Measurements from ENCODE around the gene MYO15A.
A peak's percentile ranks its signal among the peaks of the same experiment; 100 is the strongest.

The MYO15A gene

DNA sequence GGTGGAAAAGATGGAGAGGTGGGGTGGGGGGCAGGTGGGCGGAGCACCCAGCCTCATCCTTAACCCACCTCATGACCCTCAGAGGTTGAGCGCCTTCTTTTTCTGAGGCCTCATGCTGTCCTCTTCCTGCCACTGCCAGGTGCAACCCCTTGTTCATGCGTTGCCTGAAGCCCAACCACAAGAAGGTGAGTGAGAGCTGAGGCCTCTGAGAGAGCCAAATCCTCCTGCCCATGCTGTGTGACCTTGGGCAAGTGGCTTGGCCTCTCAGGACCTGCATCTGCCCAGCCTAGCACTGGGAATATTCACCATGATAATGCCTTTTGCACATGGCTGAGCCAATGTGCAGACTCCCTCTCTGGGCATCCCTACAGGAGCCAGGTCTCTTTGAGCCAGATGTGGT, 32.1 kb downstream of the MYO15A start:
- no peaks in the 10 kb centered on the region for H3K4me1 ChIP-seq (ENCODE audit: control insufficient read depth, insufficient read depth, low read length)
- ChIA-PET CTCF (interaction anchor here (0.6 to 2.9 kb wide), 17 partner anchors 9 to 416 kb away, joined by 3 to 32 read pairs (median 5); partner anchors contain the start of gene MIEF2), POLR2A (no interaction called here)
- no peaks in the 10 kb centered on the region for H3K36me3 ChIP-seq (ENCODE audit: control insufficient read depth in 2 of 2, insufficient read depth in 1 of 2, low read length in 2 of 2)
- no peak overlapping the region for H3K4me3 ChIP-seq (ENCODE audit: low read depth, low read length)
- no peak overlapping the region for H3K27ac ChIP-seq (ENCODE audit: extremely low read depth, low read depth, low read length)
- no peaks in the 10 kb centered on the region for H3K9me3 ChIP-seq (ENCODE audit: control insufficient read depth, insufficient read depth, low read depth, low read length)
- TF ChIP-seq ZBTB17 (tag by site-specific recombination; IDR thresholded peaks at IDR 0.05): no peak
- TF ChIP-seq, protein P1, sequence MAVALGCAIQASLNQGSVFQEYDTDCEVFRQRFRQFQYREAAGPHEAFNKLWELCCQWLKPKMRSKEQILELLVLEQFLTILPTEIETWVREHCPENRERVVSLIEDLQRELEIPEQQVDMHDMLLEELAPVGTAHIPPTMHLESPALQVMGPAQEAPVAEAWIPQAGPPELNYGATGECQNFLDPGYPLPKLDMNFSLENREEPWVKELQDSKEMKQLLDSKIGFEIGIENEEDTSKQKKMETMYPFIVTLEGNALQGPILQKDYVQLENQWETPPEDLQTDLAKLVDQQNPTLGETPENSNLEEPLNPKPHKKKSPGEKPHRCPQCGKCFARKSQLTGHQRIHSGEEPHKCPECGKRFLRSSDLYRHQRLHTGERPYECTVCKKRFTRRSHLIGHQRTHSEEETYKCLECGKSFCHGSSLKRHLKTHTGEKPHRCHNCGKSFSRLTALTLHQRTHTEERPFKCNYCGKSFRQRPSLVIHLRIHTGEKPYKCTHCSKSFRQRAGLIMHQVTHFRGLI (tag by site-specific recombination; IDR thresholded peaks at IDR 0.05): peak; percentile 53; the same call in 1 of the 2 replicates
- peak; percentile 40; the same call in 1 of the 2 replicates for TF ChIP-seq ZNF768 (tag by site-specific recombination; IDR thresholded peaks at IDR 0.05)

DNA sequence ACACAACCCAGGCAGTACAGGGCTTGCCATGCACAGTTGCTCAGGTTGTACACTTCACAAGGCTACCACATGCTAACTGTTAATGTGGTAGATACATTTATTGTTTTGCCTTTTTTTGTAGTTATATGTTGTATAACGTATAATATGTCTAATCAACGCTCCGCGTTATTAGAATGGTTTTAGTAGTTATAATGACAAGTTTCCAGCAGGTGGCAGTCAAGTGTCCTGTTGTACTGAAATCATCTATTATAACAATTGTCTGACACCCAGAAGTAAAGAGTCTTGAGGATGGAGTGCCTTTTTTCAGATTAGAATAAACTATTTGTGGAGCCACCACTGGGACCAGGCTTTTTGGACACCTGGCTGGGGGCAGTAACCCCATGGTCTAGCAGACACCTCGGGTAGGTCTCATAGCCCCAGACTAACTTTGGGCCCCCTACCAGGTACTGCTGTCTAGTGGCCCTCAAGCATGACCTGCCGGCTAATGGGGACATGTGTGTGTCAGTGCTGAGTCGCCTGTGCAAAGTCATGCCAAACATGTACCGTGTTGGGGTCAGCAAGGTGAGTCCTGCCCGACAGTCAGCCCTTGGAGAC, 32.8 kb downstream of the MYO15A start:
- CTCF ChIA-PET: interaction anchor here (0.6 to 2.9 kb wide), 29 partner anchors 9 to 416 kb away, joined by 3 to 32 read pairs (median 4); partner anchors contain the start of genes ALKBH5 and MIEF2
- H3K9me3 ChIP-seq (ENCODE audit: control insufficient read depth, insufficient read depth, low read depth, low read length): no peaks in the 10 kb centered on the region
- TF ChIP-seq TCF7L2 (IDR thresholded peaks at IDR 0.05; ENCODE audit: borderline replicate concordance, low read depth, low read length) (no peak), ZNF654 (tag by site-specific recombination; IDR thresholded peaks at IDR 0.05; ENCODE audit: low read depth) (peak; percentile 75)
- TF ChIP-seq, protein P2, sequence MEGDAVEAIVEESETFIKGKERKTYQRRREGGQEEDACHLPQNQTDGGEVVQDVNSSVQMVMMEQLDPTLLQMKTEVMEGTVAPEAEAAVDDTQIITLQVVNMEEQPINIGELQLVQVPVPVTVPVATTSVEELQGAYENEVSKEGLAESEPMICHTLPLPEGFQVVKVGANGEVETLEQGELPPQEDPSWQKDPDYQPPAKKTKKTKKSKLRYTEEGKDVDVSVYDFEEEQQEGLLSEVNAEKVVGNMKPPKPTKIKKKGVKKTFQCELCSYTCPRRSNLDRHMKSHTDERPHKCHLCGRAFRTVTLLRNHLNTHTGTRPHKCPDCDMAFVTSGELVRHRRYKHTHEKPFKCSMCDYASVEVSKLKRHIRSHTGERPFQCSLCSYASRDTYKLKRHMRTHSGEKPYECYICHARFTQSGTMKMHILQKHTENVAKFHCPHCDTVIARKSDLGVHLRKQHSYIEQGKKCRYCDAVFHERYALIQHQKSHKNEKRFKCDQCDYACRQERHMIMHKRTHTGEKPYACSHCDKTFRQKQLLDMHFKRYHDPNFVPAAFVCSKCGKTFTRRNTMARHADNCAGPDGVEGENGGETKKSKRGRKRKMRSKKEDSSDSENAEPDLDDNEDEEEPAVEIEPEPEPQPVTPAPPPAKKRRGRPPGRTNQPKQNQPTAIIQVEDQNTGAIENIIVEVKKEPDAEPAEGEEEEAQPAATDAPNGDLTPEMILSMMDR (tag by site-specific recombination; IDR thresholded peaks at IDR 0.05): peak; percentile 31; the same call in 1 of the 2 replicates
- no peaks in the 10 kb centered on the region for H3K36me3 ChIP-seq (ENCODE audit: control insufficient read depth in 2 of 2, insufficient read depth in 1 of 2, low read length in 2 of 2)
- H3K4me1 ChIP-seq (ENCODE audit: control insufficient read depth, insufficient read depth, low read length): no peaks in the 10 kb centered on the region
- POLR2A ChIA-PET: no interaction called here
- H3K4me3 ChIP-seq (ENCODE audit: low read depth, low read length): no peak overlapping the region
- no peak overlapping the region for H3K27ac ChIP-seq (ENCODE audit: extremely low read depth, low read depth, low read length)

DNA sequence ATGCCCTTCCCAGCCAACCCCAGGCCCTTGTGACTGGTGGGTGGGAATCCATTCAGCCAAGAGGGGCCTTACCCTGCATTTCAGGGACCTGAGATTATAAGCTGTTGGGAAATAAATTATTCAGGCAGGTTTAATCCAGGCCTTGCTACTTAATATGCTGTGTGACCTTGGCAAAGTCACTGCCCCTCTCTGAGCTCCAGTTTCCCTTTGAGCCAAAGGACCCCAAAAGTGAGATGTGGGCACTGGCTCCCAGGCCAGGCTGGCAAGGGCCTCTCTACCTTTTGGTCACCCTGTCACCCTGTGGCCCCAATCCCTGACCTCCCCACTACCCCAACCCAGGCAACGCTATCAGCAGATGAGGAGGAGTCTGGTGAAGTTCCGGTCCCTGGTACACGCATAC, 33.9 kb downstream of the MYO15A start:
- H3K9me3 ChIP-seq (ENCODE audit: control insufficient read depth, insufficient read depth, low read depth, low read length): no peaks in the 10 kb centered on the region
- no peak overlapping the region for H3K4me3 ChIP-seq (ENCODE audit: low read depth, low read length)
- H3K36me3 ChIP-seq (ENCODE audit: control insufficient read depth in 2 of 2, insufficient read depth in 1 of 2, low read length in 2 of 2): no peaks in the 10 kb centered on the region
- no peaks in the 10 kb centered on the region for H3K4me1 ChIP-seq (ENCODE audit: control insufficient read depth, insufficient read depth, low read length)
- ChIA-PET CTCF (interaction anchor here (0.6 to 2.9 kb wide), 20 partner anchors 10 to 221 kb away, joined by 3 to 32 read pairs (median 4); partner anchors contain the start of gene ALKBH5), POLR2A (no interaction called here)
- TF ChIP-seq OVOL3 (tag by site-specific recombination; IDR thresholded peaks at IDR 0.05) (no peak), ZNF768 (tag by site-specific recombination; IDR thresholded peaks at IDR 0.05) (peak; percentile 81)
- no peak overlapping the region for H3K27ac ChIP-seq (ENCODE audit: extremely low read depth, low read depth, low read length)

DNA sequence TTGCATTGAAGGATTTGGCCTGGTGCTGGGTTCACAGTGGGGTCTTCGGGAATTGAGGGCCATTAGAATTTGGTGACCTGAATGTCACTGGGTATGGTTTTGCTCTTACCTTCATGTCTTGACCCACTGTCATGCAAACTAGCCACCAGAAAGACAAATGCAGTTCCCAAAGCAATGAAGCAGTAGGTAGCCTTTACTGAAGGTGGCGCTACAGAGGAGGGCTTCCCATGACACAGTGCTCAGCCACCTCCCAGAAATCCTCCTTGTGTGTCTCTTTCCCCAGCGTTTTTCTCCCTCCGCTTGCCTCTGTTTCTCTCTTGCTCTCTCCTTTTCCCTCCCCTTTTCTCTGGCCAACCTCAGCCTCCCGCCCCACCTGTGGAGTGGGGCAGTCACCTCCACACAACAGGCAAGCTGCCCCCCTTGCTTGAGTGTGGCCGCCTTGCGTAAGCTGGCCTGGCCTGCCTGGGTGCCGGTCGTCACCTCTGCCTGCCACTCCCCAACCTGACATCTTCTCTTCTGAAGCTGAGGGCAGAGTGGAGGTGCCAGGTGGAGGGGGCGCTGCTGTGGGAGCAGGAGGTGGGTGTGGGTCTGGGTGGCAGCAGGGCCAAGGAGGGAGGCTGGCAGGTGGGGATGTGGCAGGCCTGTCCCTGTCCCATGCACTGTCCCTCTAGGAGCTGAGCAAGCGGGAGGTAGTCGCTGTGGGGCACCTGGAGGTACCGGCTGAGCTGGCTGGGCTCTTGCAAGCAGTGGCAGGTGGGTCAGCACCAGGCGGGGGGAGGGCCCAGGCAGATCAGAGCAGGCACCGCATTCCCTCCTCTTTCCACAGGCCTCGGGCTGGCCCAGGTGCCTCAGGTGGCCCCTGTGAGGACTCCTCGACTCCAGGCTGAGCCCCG, 34.7 kb downstream of the MYO15A start:
- Histone ChIP-seq H3K9me3 (ENCODE audit: control insufficient read depth, insufficient read depth, low read depth, low read length) (no peaks in the 10 kb centered on the region), H3K36me3 (ENCODE audit: control insufficient read depth in 2 of 2, insufficient read depth in 1 of 2, low read length in 2 of 2) (no peaks in the 10 kb centered on the region), H3K4me3 (ENCODE audit: low read depth, low read length) (no peak overlapping the region), H3K4me1 (ENCODE audit: control insufficient read depth, insufficient read depth, low read length) (no peaks in the 10 kb centered on the region), H3K27ac (ENCODE audit: extremely low read depth, low read depth, low read length) (no peak overlapping the region)
- ChIA-PET POLR2A (interaction anchor here (1.1 kb wide), 1 partner anchor 10 kb away, joined by 3 read pairs; no protein-coding TSS in a partner anchor), CTCF (interaction anchor here (0.6 to 2.8 kb wide), 16 partner anchors 9 to 784 kb away, joined by 3 to 32 read pairs (median 4); partner anchors contain the start of gene ALKBH5)
- TF ChIP-seq, protein P3, sequence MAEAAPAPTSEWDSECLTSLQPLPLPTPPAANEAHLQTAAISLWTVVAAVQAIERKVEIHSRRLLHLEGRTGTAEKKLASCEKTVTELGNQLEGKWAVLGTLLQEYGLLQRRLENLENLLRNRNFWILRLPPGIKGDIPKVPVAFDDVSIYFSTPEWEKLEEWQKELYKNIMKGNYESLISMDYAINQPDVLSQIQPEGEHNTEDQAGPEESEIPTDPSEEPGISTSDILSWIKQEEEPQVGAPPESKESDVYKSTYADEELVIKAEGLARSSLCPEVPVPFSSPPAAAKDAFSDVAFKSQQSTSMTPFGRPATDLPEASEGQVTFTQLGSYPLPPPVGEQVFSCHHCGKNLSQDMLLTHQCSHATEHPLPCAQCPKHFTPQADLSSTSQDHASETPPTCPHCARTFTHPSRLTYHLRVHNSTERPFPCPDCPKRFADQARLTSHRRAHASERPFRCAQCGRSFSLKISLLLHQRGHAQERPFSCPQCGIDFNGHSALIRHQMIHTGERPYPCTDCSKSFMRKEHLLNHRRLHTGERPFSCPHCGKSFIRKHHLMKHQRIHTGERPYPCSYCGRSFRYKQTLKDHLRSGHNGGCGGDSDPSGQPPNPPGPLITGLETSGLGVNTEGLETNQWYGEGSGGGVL (tag by site-specific recombination; IDR thresholded peaks at IDR 0.05): no peak
- TF ChIP-seq, protein P4, sequence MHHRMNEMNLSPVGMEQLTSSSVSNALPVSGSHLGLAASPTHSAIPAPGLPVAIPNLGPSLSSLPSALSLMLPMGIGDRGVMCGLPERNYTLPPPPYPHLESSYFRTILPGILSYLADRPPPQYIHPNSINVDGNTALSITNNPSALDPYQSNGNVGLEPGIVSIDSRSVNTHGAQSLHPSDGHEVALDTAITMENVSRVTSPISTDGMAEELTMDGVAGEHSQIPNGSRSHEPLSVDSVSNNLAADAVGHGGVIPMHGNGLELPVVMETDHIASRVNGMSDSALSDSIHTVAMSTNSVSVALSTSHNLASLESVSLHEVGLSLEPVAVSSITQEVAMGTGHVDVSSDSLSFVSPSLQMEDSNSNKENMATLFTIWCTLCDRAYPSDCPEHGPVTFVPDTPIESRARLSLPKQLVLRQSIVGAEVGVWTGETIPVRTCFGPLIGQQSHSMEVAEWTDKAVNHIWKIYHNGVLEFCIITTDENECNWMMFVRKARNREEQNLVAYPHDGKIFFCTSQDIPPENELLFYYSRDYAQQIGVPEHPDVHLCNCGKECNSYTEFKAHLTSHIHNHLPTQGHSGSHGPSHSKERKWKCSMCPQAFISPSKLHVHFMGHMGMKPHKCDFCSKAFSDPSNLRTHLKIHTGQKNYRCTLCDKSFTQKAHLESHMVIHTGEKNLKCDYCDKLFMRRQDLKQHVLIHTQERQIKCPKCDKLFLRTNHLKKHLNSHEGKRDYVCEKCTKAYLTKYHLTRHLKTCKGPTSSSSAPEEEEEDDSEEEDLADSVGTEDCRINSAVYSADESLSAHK (tag by site-specific recombination; IDR thresholded peaks at IDR 0.05): no peak
- TF ChIP-seq, protein P5, sequence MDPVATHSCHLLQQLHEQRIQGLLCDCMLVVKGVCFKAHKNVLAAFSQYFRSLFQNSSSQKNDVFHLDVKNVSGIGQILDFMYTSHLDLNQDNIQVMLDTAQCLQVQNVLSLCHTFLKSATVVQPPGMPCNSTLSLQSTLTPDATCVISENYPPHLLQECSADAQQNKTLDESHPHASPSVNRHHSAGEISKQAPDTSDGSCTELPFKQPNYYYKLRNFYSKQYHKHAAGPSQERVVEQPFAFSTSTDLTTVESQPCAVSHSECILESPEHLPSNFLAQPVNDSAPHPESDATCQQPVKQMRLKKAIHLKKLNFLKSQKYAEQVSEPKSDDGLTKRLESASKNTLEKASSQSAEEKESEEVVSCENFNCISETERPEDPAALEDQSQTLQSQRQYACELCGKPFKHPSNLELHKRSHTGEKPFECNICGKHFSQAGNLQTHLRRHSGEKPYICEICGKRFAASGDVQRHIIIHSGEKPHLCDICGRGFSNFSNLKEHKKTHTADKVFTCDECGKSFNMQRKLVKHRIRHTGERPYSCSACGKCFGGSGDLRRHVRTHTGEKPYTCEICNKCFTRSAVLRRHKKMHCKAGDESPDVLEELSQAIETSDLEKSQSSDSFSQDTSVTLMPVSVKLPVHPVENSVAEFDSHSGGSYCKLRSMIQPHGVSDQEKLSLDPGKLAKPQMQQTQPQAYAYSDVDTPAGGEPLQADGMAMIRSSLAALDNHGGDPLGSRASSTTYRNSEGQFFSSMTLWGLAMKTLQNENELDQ (tag by site-specific recombination; IDR thresholded peaks at IDR 0.05; ENCODE audit: low read depth): no peak
- no peak for TF ChIP-seq FEZF1 (tag by site-specific recombination; IDR thresholded peaks at IDR 0.05)
- TF ChIP-seq ZNF169 (tag by site-specific recombination; IDR thresholded peaks at IDR 0.05): no peak
- TF ChIP-seq ZNF433 (tag by site-specific recombination; IDR thresholded peaks at IDR 0.05; ENCODE audit: low read depth): no peak
- no peak for TF ChIP-seq ZFP69B (tag by site-specific recombination; IDR thresholded peaks at IDR 0.05)

Measured in HEK293 (cell line).